Measurements from ENCODE around the gene NR6A1.

The NR6A1 gene

DNA sequence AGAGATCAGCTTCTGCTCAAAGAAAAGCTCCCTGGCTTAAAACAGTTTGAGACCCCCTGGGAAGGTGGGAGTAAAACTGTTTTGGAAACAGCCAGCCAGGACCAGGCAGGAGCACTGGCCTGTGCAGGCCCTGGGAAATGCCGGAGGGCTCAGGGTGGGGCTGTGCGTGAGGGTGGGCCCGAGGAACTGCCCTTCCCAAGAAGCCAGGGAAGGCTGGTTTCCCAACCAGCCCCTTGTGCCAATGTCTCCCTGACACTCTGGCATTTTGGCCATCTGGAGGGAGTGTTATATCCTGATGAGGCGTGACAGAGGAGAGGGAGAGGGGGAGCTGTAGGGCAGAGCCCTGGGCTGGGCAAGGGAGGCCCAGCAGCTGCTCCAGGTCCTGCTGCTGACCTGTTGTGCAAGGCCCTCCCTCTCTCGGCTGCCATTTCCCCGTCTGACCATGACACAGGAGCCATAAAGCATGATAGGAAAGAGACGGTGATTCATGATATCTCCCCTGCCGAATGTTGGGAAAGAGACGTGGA, 22.0 kb upstream of the NR6A1 start:
- H3K27me3 ChIP-seq: no peaks in the 10 kb centered on the region
- H3K4me1 ChIP-seq: 0 out of 2 replicates have a peak, but pooled peaks cover 3% of the 10 kb centered on the region
- TF ChIP-seq, protein P1, sequence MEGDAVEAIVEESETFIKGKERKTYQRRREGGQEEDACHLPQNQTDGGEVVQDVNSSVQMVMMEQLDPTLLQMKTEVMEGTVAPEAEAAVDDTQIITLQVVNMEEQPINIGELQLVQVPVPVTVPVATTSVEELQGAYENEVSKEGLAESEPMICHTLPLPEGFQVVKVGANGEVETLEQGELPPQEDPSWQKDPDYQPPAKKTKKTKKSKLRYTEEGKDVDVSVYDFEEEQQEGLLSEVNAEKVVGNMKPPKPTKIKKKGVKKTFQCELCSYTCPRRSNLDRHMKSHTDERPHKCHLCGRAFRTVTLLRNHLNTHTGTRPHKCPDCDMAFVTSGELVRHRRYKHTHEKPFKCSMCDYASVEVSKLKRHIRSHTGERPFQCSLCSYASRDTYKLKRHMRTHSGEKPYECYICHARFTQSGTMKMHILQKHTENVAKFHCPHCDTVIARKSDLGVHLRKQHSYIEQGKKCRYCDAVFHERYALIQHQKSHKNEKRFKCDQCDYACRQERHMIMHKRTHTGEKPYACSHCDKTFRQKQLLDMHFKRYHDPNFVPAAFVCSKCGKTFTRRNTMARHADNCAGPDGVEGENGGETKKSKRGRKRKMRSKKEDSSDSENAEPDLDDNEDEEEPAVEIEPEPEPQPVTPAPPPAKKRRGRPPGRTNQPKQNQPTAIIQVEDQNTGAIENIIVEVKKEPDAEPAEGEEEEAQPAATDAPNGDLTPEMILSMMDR (IDR thresholded peaks at IDR 0.05; ENCODE audit: low read depth, low read length): no peak
- H3K36me3 ChIP-seq: no peaks in the 10 kb centered on the region
- no peaks in the 10 kb centered on the region for H3K9me3 ChIP-seq
- no peak overlapping the region for H3K4me3 ChIP-seq (ENCODE audit: low read depth, low read length)
- no peak for DNase-seq

DNA sequence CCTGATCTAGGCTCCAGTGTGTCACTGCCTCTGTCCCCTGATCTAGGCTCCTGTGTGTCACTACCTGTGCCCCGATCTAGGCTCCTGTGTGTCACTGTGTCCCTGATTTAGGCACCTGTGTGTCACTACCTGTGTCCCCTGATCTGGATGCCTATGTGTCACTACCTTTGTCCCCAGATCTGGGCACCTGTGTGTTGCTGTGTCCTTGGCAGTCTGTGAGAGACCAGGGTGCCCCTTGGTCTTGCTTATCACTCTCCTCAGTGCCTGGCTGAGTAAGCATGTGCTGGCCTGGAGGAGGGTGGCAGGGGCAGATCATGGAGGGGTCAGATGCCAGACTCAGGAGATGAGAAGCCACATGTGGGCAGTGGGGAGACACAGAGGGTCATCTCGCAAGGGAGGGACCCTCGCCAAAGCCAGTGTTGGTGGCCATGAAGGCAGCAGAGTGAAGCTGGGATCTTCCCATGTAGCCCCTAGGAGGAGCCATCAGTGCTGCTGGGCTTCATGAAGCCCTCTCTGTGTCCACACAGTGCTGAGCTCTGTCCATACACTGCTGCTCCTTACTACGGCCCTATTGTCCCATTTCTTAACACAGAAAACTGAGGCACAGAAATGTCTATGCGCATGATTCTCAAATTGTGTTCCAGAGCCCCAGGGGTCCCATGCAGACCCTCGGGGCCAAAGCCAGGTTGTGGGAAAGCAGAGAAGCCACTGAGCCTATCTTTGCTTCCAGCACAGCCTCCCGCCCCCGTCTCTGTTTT, 21.3 kb upstream of the NR6A1 start:
- Histone ChIP-seq H3K4me3 (ENCODE audit: low read depth, low read length) (no peak overlapping the region), H3K36me3 (no peaks in the 10 kb centered on the region), H3K4me1 (0 out of 2 replicates have a peak, but pooled peaks cover 3% of the 10 kb centered on the region), H3K9me3 (no peaks in the 10 kb centered on the region), H3K27me3 (no peaks in the 10 kb centered on the region)
- TF ChIP-seq, protein P1 (IDR thresholded peaks at IDR 0.05; ENCODE audit: low read depth, low read length): no peak
- no peak for DNase-seq

DNA sequence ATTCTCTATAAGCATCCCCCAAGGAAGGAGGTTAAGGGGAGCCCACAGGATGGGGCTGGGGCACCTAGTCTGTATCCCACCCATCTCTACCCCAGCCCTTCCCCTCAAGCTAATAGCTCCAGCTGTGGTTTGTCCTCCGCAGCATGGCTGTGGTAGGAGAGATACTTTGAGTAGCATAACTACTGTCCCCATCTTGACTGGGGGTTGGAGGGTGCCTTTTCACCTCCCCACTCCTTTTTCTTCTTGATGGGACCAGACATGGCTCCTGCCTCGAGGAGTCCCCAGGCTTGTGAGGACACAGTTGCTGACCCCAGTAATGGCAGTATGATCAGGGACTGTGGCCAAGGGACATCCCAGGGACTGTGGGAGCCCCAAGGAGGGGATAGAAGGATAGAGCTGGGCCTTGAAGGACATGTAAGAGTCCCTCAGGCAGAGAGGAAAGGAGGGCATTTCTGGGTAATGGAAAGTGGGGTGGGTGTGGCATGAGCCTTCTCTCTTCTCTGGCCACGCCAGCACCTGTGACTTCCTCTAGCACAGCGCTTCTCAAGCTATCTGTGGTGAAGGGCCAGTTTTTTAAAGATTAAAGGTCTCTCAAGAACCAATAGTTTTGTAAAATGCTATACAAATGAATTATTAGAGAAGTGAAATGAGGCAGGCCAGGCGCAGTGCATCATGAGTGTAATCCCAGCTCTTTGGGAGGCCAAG, 19.8 kb upstream of the NR6A1 start:
- TF ChIP-seq, protein P1 (IDR thresholded peaks at IDR 0.05; ENCODE audit: low read depth, low read length): no peak
- H3K4me3 ChIP-seq (ENCODE audit: low read depth, low read length): no peak overlapping the region
- no peak for DNase-seq
- no peaks in the 10 kb centered on the region for H3K9me3 ChIP-seq
- H3K36me3 ChIP-seq: no peaks in the 10 kb centered on the region
- H3K27me3 ChIP-seq: no peaks in the 10 kb centered on the region
- 0 out of 2 replicates have a peak, but pooled peaks cover 3% of the 10 kb centered on the region for H3K4me1 ChIP-seq

DNA sequence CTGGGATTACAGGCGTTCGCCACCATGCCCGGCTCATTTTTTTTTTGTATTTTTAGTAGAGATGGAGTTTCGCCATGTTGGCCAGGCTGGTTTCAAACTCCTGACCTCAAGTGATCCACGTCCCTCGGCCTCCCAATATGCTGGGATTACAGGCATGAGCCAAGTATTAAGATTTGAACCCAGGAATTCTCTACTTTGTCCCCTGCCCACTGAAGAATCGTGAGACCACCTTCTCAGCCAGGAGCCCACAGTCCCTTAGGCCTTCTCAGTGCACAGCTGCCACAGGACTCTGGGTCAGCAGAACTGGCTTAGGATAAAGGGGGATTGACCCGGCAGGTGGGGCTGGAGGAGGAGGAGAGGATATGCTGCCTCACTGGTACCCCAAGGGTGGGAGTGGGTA, 19.2 kb upstream of the NR6A1 start:
- no peaks in the 10 kb centered on the region for H3K9me3 ChIP-seq

DNA sequence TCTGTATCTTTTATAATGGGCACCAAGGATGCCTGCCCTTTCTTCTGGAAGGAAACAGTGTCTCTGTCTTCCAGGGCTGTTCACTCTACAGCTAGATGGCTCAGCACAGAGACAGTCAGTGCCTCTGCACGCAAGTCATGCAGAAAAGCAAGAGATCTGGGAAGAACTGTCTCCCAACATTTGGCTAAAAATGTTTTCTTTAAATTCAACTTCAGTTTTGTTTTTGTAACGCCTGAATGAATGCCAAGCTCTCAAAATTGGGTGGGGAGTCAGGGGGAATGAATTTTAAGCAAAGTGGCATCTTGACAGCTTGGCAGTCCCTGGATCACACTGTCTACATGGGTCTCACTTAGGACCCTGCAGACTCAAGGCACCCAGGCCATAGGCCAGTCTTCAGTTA, 18.4 kb upstream of the NR6A1 start:
- Histone ChIP-seq H3K4me1 (0 out of 2 replicates have a peak, but pooled peaks cover 3% of the 10 kb centered on the region), H3K27me3 (no peaks in the 10 kb centered on the region), H3K36me3 (no peaks in the 10 kb centered on the region), H3K9me3 (no peaks in the 10 kb centered on the region), H3K4me3 (ENCODE audit: low read depth, low read length) (no peak overlapping the region)
- DNase-seq: no peak
- TF ChIP-seq, protein P1 (IDR thresholded peaks at IDR 0.05; ENCODE audit: low read depth, low read length): no peak

More for the DNA sequence above, 19.2 kb upstream of the NR6A1 start:
- TF ChIP-seq, protein P1 (IDR thresholded peaks at IDR 0.05; ENCODE audit: low read depth, low read length): no peak
- Histone ChIP-seq H3K27me3 (no peaks in the 10 kb centered on the region), H3K4me1 (0 out of 2 replicates have a peak, but pooled peaks cover 3% of the 10 kb centered on the region), H3K36me3 (no peaks in the 10 kb centered on the region), H3K4me3 (ENCODE audit: low read depth, low read length) (no peak overlapping the region)
- no peak for DNase-seq
